Heart right ventricle (tissue), 16 donors: ENCODE data around the gene FHOD3. TPM values are rescaled to one million over a fixed set of nuclear protein-coding genes. Genes with fewer than 3 reads are reported as not detected.

Source experiments
- ATAC-seq, 8 donors: fragments of 200-7000 bp; cut with Tn5 transposase; one replicate each; pipeline ENCODE4 v1.9.1; 2020; ENCODE audit warnings: mild to moderate bottlenecking in 8 of 8, moderate library complexity in 8 of 8, moderate number of reproducible peaks in 1 of 8
- DNase-seq, 2 donors: peaks; one replicate each; pipeline ENCODE4 v3.0.0-alpha.2; 2020
- H3K27ac ChIP-seq, 10 donors: fragments of 200-600 bp; sonication (generic) in 2 of 10; one replicate each; pipeline versions ENCODE4 v1.5.0 to v1.8.0; 2020 to 2022; ENCODE audit warnings: mild to moderate bottlenecking in 3 of 10
- H3K27me3 ChIP-seq, 7 donors: fragments of 200-600 bp; one replicate each; pipeline ENCODE4 v1.8.0; 2021 to 2022; ENCODE audit warnings: mild to moderate bottlenecking in 2 of 7
- H3K36me3 ChIP-seq, 9 donors: fragments of 200-600 bp; sonication (generic) in 1 of 9; one replicate each; pipeline versions ENCODE4 v1.5.0 to v1.8.0; 2020 to 2022; ENCODE audit warnings: mild to moderate bottlenecking in 2 of 9
- H3K4me1 ChIP-seq, 9 donors: fragments of 200-600 bp; sonication (generic) in 1 of 9; one replicate each; pipeline versions ENCODE4 v1.5.0 to v1.8.0; 2020 to 2022; ENCODE audit warnings: mild to moderate bottlenecking in 4 of 9
- H3K4me3 ChIP-seq, 10 donors: fragments of 200-600 bp; sonication (generic) in 2 of 10; one replicate each; pipeline versions ENCODE4 v1.5.0 to v1.8.0; 2020 to 2022; ENCODE audit warnings: mild to moderate bottlenecking in 7 of 10, moderate library complexity in 2 of 10
- H3K9me3 ChIP-seq, 11 donors: fragments of 200-600 bp in 10 of 11; sonication (generic) in 2 of 11; one replicate each; pipeline versions ENCODE4 v1.5.0 to v1.8.0; 2013 to 2022; ENCODE audit warnings: mild to moderate bottlenecking in 2 of 11, control low read depth in 1 of 11, moderate library complexity in 1 of 11
- CTCF ChIP-seq, 9 donors: fragments of 200-600 bp; sonication (generic) in 2 of 9; IDR thresholded peaks; one replicate each; pipeline versions ENCODE4 v1.5.0 to v1.8.0; 2021 to 2022; ENCODE audit warnings: antibody characterized with exemption in 9 of 9, mild to moderate bottlenecking in 5 of 9, moderate library complexity in 1 of 9
- WGBS, 2 donors: extraction: QIAGEN DNeasy Blood & Tissue Kit; methylation state at CpG; one replicate each; pipeline ENCODE4 v1.1.7; 2013; ENCODE audit warnings: inconsistent platforms in 1 of 2; 5-methylcytosine and 5-hydroxymethylcytosine counted together
- intact Hi-C, 10 donors: fragments of 100-400 bp; cut with DNase I; formaldehyde crosslinking; loops; one replicate each; pipeline versions ENCODE4 v1.11.1 to v1.14.2; 2022
- polyA plus RNA-seq, 2 donors: library from polyadenylated mRNA; stranded (reverse); fragments of 200-250 nt; gene quantifications; one replicate each; pipeline ENCODE4 v1.2.3, GENCODE V29; 2013
- total RNA-seq, 10 donors: library from RNA; stranded (reverse); fragmentation: NEBNext Ultra II Directional in 3 of 10; extraction: Animal tissue kit (Norgen Biotek cat#: 25700) in 3 of 10; gene quantifications; one replicate each; pipeline versions ENCODE4 v1.2.1 to v1.2.4, GENCODE V29; 2021 to 2023
- donor health status: Arrhythmogenic right ventricular cardiomyopathy.
- donor health status: ischemic (EF 13 %, LVEDD 7.1; RV severe dilation, severe dysfunction).
- donor health status: healthy with polysubstance abuse.
- donor health status: DM: no; HTN: yes; CAD: no.
- donor health status: DM: no; HTN: no; CAD: no.
- donor health status: ischemic (EF 25% LVEDD 6.9; RV normal size, moderate dysfunction).
- donor health status: ischemic (EF 25% LVEDD 5.7; RV mildly dilated, moderate dysfunction).
- donor health status: healthy.
- donor health status: DM: yes; HTN: yes; CAD: no.
- donor health status: Ischemic cardiomyopathy.
- donor health status: ischemic (EF 35%, LVEDD 5.7; RV mildly dilated, moderate dysfunction).
- donor health status: nonischemic (EF 11% LVEDD 7.7; RV severe dilation, severe dysfunction).
- donor health status: DM: yes; HTN: yes; CAD: no.
- donor health status: PGD.
- donor health status: ischemic (EF 29% LVEDD 5.4; RV normal size, mild dysfunction).
- donor health status: nonischemic (EF 23%, LVEDD 6.1; RV moderate dilation, normal function).

FHOD3 gene
- total and polyA plus RNA-seq, 12 donors = 81.8 to 484 (median 356) TPM

- no peaks in the 10 kb centered on the region for H3K27me3 ChIP-seq
- H3K4me3 ChIP-seq = no peak overlapping the region
- peaks cover 0 to 20% (median 4%) of the 10 kb centered on the region in 9 donors for H3K4me1 ChIP-seq
- TF ChIP-seq CTCF (IDR thresholded peaks at IDR 0.05) = no peak
- ATAC-seq (no peak), DNase-seq (no peak)
- intact Hi-C loops = no loop called here
- no peak overlapping the region for H3K27ac ChIP-seq
- peaks cover 0 to 9% (median 0%) of the 10 kb centered on the region in 9 donors for H3K36me3 ChIP-seq
- no peaks in the 10 kb centered on the region for H3K9me3 ChIP-seq
- 91 to 94% methylated on average over 2 of the region's 2 CpGs for WGBS, 2 donors
Measured at GRCh38 chr18:36602071-36602470, 304.6 kb downstream of the FHOD3 start.

- peaks cover 0 to 20% (median 4%) of the 10 kb centered on the region in 9 donors for H3K4me1 ChIP-seq
- DNase-seq (no peak), ATAC-seq (no peak)
- intact Hi-C loops = no loop called here
- H3K4me3 ChIP-seq = no peak overlapping the region
- no peaks in the 10 kb centered on the region for H3K9me3 ChIP-seq
- no peak overlapping the region for H3K27ac ChIP-seq
- WGBS, 2 donors = 58 to 73% methylated on average over 4 of the region's 4 CpGs
- H3K36me3 ChIP-seq = peaks cover 0 to 6% (median 0%) of the 10 kb centered on the region in 9 donors
- TF ChIP-seq CTCF (IDR thresholded peaks at IDR 0.05) = no peak
- no peaks in the 10 kb centered on the region for H3K27me3 ChIP-seq
Measured at GRCh38 chr18:36602620-36603019, 305.1 kb downstream of the FHOD3 start.

GRCh38 chr18:36608107-36608506, 310.6 kb downstream of the FHOD3 start:
- H3K36me3 ChIP-seq = peaks cover 0 to 11% (median 0%) of the 10 kb centered on the region in 9 donors
- H3K27me3 ChIP-seq = no peaks in the 10 kb centered on the region
- WGBS, 2 donors = 50 to 51% methylated on average over 3 of the region's 3 CpGs
- no peaks in the 10 kb centered on the region for H3K9me3 ChIP-seq
- DNase-seq = no peak
- H3K4me3 ChIP-seq = no peak overlapping the region
- H3K4me1 ChIP-seq = peaks cover 0 to 28% (median 9%) of the 10 kb centered on the region in 9 donors
- intact Hi-C loops = loop anchor here in 1 of 10 donors (1.0 kb wide), 1 partner anchor 29 kb away; no protein-coding TSS in a partner anchor
- ATAC-seq = no peak
- TF ChIP-seq CTCF (IDR thresholded peaks at IDR 0.05) = no peak
- peak overlapping the region in 1 of 10 donors; percentile 10 for H3K27ac ChIP-seq

- DNase-seq (no peak), ATAC-seq (no peak)
- Histone ChIP-seq H3K9me3 (no peaks in the 10 kb centered on the region), H3K27ac (peak overlapping the region in 1 of 10 donors; percentile 21), H3K36me3 (peaks cover 0 to 17% (median 0%) of the 10 kb centered on the region in 9 donors), H3K4me1 (peaks cover 0 to 21% (median 6%) of the 10 kb centered on the region in 9 donors), H3K4me3 (no peak overlapping the region), H3K27me3 (no peaks in the 10 kb centered on the region)
- TF ChIP-seq CTCF (IDR thresholded peaks at IDR 0.05) = no peak
- 79 to 82% methylated on average over 8 of the region's 8 CpGs for WGBS, 2 donors
- intact Hi-C loops = no loop called here
Measured at GRCh38 chr18:36610258-36610657, 312.7 kb downstream of the FHOD3 start.
